GM12878 (cell line): ENCODE results near the gene LGALS1. TPM values are rescaled to one million over a fixed set of nuclear protein-coding genes. Genes with fewer than 3 reads are reported as not detected.
A peak's percentile ranks its signal among the peaks of the same experiment; 100 is the strongest.

Experiments
- CHD2 ChIP-seq: IDR thresholded peaks from 2 replicates; pipeline ENCODE4 v1.6.1; 2011; ENCODE audit warnings: low read depth, low read length, improper control_type of control experiment, borderline replicate concordance
- EGR1 ChIP-seq, 2 experiments: IDR thresholded peaks; 1 replicate in 1 of 2; 2 replicates in 1 of 2; pipeline ENCODE4 v1.6.1; 2011 to 2012; ENCODE audit warnings: low read depth in 2 of 2, low read length in 2 of 2, borderline replicate concordance in 1 of 2, mild to moderate bottlenecking in 1 of 2, moderate library complexity in 1 of 2
- MTA2 ChIP-seq: fragments of 450-650 bp; IDR thresholded peaks from 2 replicates; pipeline ENCODE4 v1.6.1; 2016; ENCODE audit warnings: low read depth, mild to moderate bottlenecking, moderate library complexity
- RELA ChIP-seq: fragments of 450-650 bp; IDR thresholded peaks from 2 replicates; pipeline ENCODE4 v1.8.0; 2014; ENCODE audit warnings: borderline replicate concordance; ENCODE audit not compliant: partially characterized antibody
- RFX5 ChIP-seq: IDR thresholded peaks from 2 replicates; pipeline ENCODE4 v1.6.1; 2011; ENCODE audit warnings: low read depth, low read length, improper control_type of control experiment
- SPI1 ChIP-seq: IDR thresholded peaks from 2 replicates; pipeline ENCODE4 v1.6.1; 2011; ENCODE audit warnings: low read depth, mild to moderate bottlenecking, low read length, moderate library complexity, borderline replicate concordance; ENCODE audit not compliant: insufficient read depth
- WRNIP1 ChIP-seq: IDR thresholded peaks from 2 replicates; pipeline ENCODE4 v1.6.1; 2011; ENCODE audit warnings: low read depth, low read length, improper control_type of control experiment, borderline replicate concordance
- polyA plus RNA-seq, 11 experiments: library from polyadenylated mRNA; depleted of rRNA in 4 of 11; unstranded in 6 of 11; stranded (reverse) in 5 of 11; fragments of >200 nt; fragmentation: Nextera tagmentation in 4 of 11; fragmentation: Illumina TruSeq in 1 of 11; extraction: Ambion mirVana in 4 of 11; extraction: Trizol in 1 of 11; gene quantifications; 1 replicate in 1 of 11; 2 replicates in 10 of 11; pipeline versions ENCODE4 v1.2.1 to v1.2.3, GENCODE V29; 2011 to 2016; ENCODE audit warnings: inconsistent platforms in 2 of 11, missing spikeins in 2 of 11, low read depth in 1 of 11
- total RNA-seq, 4 experiments: library from RNA; depleted of rRNA in 3 of 4; stranded (reverse); fragments of >200 nt in 3 of 4; fragmentation: Illumina TruSeq in 1 of 4; extraction: Trizol in 1 of 4; gene quantifications; 2 replicates each; pipeline versions ENCODE4 v1.2.1 to v1.2.3, GENCODE V29; 2013 to 2021
- TF ChIP-seq, protein P1 (sequence below): fragments of 450-650 bp; IDR thresholded peaks from 2 replicates; pipeline ENCODE4 v1.6.1; 2016; ENCODE audit warnings: mild to moderate bottlenecking
- TF ChIP-seq, protein P2 (sequence below): IDR thresholded peaks from 2 replicates; pipeline ENCODE4 v1.6.1; 2011; ENCODE audit warnings: mild to moderate bottlenecking, low read depth, low read length, moderate library complexity; ENCODE audit not compliant: insufficient replicate concordance
- TF ChIP-seq, protein P3 (sequence below): fragments of 450-650 bp; conservative IDR thresholded peaks from 2 replicates; pipeline ENCODE4 v1.6.1; 2017; ENCODE audit warnings: mild to moderate bottlenecking, moderate library complexity

Gene LGALS1
- total and polyA plus RNA-seq, 10 of the 15 experiments (the other 5 are each of a cell fraction or from before 2014, with no cell fraction given), result 312 to 1,889 (median 706) TPM

DNA sequence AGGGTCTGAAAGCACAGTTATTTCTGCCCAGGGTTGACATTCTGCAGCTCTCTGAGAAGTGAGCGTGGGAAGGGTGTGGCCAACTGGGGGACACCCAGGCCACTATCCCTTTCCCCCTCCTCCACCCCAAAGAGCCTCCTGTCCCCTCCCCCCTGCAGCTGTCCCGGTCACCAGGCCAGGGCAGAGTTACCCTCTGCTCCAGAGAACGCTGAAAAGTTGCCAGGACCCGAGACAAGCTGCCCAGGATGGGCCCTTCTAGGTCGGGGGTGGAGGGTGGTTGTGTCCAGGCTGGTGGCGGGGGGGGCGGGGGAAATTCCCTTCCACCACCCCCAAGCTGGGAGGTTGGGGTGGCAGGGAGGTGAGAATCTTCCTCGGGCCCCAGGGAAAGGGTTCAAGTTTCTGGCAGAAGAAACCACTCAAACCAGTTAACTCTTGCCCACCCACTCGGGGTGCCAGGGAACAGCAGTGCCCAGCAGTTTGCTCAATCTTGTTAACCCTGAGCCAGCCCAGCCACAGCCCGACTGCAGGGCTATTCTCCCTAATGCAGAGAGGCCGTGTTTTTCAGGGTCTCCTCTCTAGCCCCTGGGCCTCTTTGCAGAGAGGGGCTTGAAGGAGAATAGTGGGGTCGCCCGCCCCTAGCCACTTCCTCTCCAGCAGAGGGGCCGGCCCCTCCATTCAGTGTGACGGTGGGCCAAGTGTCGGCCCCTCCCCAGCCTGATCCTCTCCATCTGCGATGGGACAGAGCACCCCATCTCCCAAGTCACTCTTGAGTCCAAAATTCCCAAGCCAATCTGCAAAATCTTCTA is 697 bp downstream of the LGALS1 start (continued):
- TF ChIP-seq SPI1, result peak; percentile 26; the same call in 1 of the 2 replicates
- TF ChIP-seq CHD2, result peak; percentile 43; the same call in 1 of the 2 replicates
- TF ChIP-seq, protein P1, sequence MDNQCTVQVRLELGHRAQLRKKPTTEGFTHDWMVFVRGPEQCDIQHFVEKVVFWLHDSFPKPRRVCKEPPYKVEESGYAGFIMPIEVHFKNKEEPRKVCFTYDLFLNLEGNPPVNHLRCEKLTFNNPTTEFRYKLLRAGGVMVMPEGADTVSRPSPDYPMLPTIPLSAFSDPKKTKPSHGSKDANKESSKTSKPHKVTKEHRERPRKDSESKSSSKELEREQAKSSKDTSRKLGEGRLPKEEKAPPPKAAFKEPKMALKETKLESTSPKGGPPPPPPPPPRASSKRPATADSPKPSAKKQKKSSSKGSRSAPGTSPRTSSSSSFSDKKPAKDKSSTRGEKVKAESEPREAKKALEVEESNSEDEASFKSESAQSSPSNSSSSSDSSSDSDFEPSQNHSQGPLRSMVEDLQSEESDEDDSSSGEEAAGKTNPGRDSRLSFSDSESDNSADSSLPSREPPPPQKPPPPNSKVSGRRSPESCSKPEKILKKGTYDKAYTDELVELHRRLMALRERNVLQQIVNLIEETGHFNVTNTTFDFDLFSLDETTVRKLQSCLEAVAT, result no peak
- TF ChIP-seq, protein P2, sequence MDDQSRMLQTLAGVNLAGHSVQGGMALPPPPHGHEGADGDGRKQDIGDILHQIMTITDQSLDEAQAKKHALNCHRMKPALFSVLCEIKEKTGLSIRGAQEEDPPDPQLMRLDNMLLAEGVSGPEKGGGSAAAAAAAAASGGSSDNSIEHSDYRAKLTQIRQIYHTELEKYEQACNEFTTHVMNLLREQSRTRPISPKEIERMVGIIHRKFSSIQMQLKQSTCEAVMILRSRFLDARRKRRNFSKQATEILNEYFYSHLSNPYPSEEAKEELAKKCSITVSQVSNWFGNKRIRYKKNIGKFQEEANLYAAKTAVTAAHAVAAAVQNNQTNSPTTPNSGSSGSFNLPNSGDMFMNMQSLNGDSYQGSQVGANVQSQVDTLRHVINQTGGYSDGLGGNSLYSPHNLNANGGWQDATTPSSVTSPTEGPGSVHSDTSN, result no peak
- TF ChIP-seq EGR1 (IDR thresholded peaks at IDR 0.05; ENCODE audit: borderline replicate concordance in 1 of 2, low read depth in 2 of 2, low read length in 2 of 2), result no peak
- TF ChIP-seq RELA, result peak; percentile 42
- TF ChIP-seq WRNIP1, result 0 out of 2 replicates have a peak, but pooled peaks have one; percentile 24
- TF ChIP-seq RFX5, result no peak
- TF ChIP-seq, protein P3, sequence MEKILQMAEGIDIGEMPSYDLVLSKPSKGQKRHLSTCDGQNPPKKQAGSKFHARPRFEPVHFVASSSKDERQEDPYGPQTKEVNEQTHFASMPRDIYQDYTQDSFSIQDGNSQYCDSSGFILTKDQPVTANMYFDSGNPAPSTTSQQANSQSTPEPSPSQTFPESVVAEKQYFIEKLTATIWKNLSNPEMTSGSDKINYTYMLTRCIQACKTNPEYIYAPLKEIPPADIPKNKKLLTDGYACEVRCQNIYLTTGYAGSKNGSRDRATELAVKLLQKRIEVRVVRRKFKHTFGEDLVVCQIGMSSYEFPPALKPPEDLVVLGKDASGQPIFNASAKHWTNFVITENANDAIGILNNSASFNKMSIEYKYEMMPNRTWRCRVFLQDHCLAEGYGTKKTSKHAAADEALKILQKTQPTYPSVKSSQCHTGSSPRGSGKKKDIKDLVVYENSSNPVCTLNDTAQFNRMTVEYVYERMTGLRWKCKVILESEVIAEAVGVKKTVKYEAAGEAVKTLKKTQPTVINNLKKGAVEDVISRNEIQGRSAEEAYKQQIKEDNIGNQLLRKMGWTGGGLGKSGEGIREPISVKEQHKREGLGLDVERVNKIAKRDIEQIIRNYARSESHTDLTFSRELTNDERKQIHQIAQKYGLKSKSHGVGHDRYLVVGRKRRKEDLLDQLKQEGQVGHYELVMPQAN, result 0 out of 2 replicates have a peak, but pooled peaks have one; percentile 44
- 0 out of 2 replicates have a peak, but pooled peaks have one; percentile 6 for TF ChIP-seq MTA2
